NT2/D1 (cell line): ENCODE data around the gene PGAP3.
A peak's percentile ranks its signal among the peaks of the same experiment; 100 is the strongest.

ENCODE experiments used
- DNase-seq: peaks from one replicate; pipeline ENCODE4 v3.0.0-alpha.2; 2011; ENCODE audit warnings: low read depth, low spot score
- H3K27me3 ChIP-seq: 2 replicates; pipeline ENCODE4 v1.6.0; 2011; ENCODE audit warnings: mild to moderate bottlenecking; ENCODE audit not compliant: insufficient read length, insufficient read depth
- H3K36me3 ChIP-seq: 2 replicates; pipeline ENCODE4 v1.6.1; 2011; ENCODE audit warnings: mild to moderate bottlenecking, low read length, mixed read lengths; ENCODE audit not compliant: insufficient read depth, insufficient read length
- H3K4me1 ChIP-seq: 2 replicates; pipeline ENCODE4 v1.5.1; 2011; ENCODE audit not compliant: insufficient read depth, insufficient read length
- H3K4me3 ChIP-seq: 2 replicates; pipeline ENCODE4 v1.5.1; 2011; ENCODE audit warnings: low read depth; ENCODE audit not compliant: insufficient read length
- H3K9ac ChIP-seq: 2 replicates; pipeline ENCODE4 v1.6.0; 2011; ENCODE audit warnings: low read depth; ENCODE audit not compliant: insufficient read length
- H3K9me3 ChIP-seq: 2 replicates; pipeline ENCODE4 v1.5.1; 2011; ENCODE audit warnings: mild to moderate bottlenecking, low read length; ENCODE audit not compliant: insufficient read depth
- SUZ12 ChIP-seq: IDR thresholded peaks from 2 replicates; pipeline ENCODE4 v1.6.1; 2011; ENCODE audit not compliant: insufficient read length, insufficient read depth; ENCODE audit errors: extremely low read depth
- YY1 ChIP-seq: IDR thresholded peaks from 2 replicates; pipeline ENCODE4 v1.6.1; 2011; ENCODE audit not compliant: insufficient read length, insufficient read depth
- ZNF274 ChIP-seq: IDR thresholded peaks from 2 replicates; pipeline ENCODE4 v1.6.1; 2011; ENCODE audit warnings: mild to moderate bottlenecking, low read depth, low read length

The PGAP3 gene

GRCh38 chr17:39648616-39649366, 39.1 kb downstream of the PGAP3 start:
- H3K27me3 ChIP-seq = no peaks in the 10 kb centered on the region
- no peak overlapping the region for H3K9ac ChIP-seq
- TF ChIP-seq SUZ12 (no peak), ZNF274 (no peak), YY1 (no peak)
- H3K36me3 ChIP-seq = peaks cover 4% of the 10 kb centered on the region
- peaks cover 31% of the 10 kb centered on the region for H3K4me1 ChIP-seq
- DNase-seq = no peak
- H3K9me3 ChIP-seq = no peaks in the 10 kb centered on the region
- no peak overlapping the region for H3K4me3 ChIP-seq

- no peaks in the 10 kb centered on the region for H3K9me3 ChIP-seq
- H3K27me3 ChIP-seq = no peaks in the 10 kb centered on the region
- H3K4me1 ChIP-seq = peaks cover 26% of the 10 kb centered on the region
- TF ChIP-seq SUZ12 (no peak), ZNF274 (no peak), YY1 (no peak)
- H3K9ac ChIP-seq = no peak overlapping the region
- no peak for DNase-seq
- H3K4me3 ChIP-seq = no peak overlapping the region
- peaks cover 4% of the 10 kb centered on the region for H3K36me3 ChIP-seq
Measured at GRCh38 chr17:39647256-39647655, 40.6 kb downstream of the PGAP3 start.

- Histone ChIP-seq H3K36me3 (no peaks in the 10 kb centered on the region), H3K27me3 (peaks cover under 1% of the 10 kb centered on the region), H3K9me3 (no peaks in the 10 kb centered on the region), H3K4me3 (no peak overlapping the region), H3K9ac (no peak overlapping the region), H3K4me1 (peaks cover 35% of the 10 kb centered on the region)
- DNase-seq = no peak
- TF ChIP-seq YY1 (no peak), ZNF274 (no peak), SUZ12 (no peak)
Measured at GRCh38 chr17:39643271-39643670, 44.6 kb downstream of the PGAP3 start.

GRCh38 chr17:39642291-39643074, 45.4 kb downstream of the PGAP3 start:
- Histone ChIP-seq H3K9me3 (no peaks in the 10 kb centered on the region), H3K4me3 (no peak overlapping the region), H3K27me3 (peaks cover 4% of the 10 kb centered on the region), H3K9ac (no peak overlapping the region), H3K4me1 (peaks cover 35% of the 10 kb centered on the region), H3K36me3 (no peaks in the 10 kb centered on the region)
- TF ChIP-seq SUZ12 = no peak
- no peak for TF ChIP-seq ZNF274
- no peak for TF ChIP-seq YY1
- DNase-seq = no peak

- Histone ChIP-seq H3K9me3 (no peaks in the 10 kb centered on the region), H3K4me3 (no peak overlapping the region), H3K36me3 (no peaks in the 10 kb centered on the region), H3K4me1 (peaks cover 31% of the 10 kb centered on the region), H3K27me3 (peaks cover 4% of the 10 kb centered on the region), H3K9ac (no peak overlapping the region)
- TF ChIP-seq SUZ12 = no peak
- DNase-seq = no peak
Measured at GRCh38 chr17:39641883-39642282, 46.0 kb downstream of the PGAP3 start.

GRCh38 chr17:39641097-39641496, 46.8 kb downstream of the PGAP3 start:
- H3K4me3 ChIP-seq = no peak overlapping the region
- DNase-seq = no peak
- TF ChIP-seq ZNF274 (no peak), YY1 (no peak), SUZ12 (no peak)
- no peaks in the 10 kb centered on the region for H3K9me3 ChIP-seq
- H3K9ac ChIP-seq = peak overlapping the region; percentile 54
- H3K27me3 ChIP-seq = peaks cover 4% of the 10 kb centered on the region
- H3K36me3 ChIP-seq = no peaks in the 10 kb centered on the region
- peaks cover 38% of the 10 kb centered on the region for H3K4me1 ChIP-seq

- no peak for DNase-seq
- H3K36me3 ChIP-seq = no peaks in the 10 kb centered on the region
- peaks cover 43% of the 10 kb centered on the region for H3K4me1 ChIP-seq
- H3K9ac ChIP-seq = peak overlapping the region; percentile 54
- no peaks in the 10 kb centered on the region for H3K9me3 ChIP-seq
- H3K27me3 ChIP-seq = peaks cover 4% of the 10 kb centered on the region
- no peak for TF ChIP-seq YY1
- no peak for TF ChIP-seq ZNF274
- no peak for TF ChIP-seq SUZ12
- H3K4me3 ChIP-seq = no peak overlapping the region
Measured at GRCh38 chr17:39640591-39641031, 47.2 kb downstream of the PGAP3 start.
